NT2/D1 (cell line): ENCODE data around the gene OPN5.

Experiments
- DNase-seq: peaks from one replicate; pipeline ENCODE4 v3.0.0-alpha.2; 2011; ENCODE audit warnings: low read depth, low spot score
- H3K27me3 ChIP-seq: 2 replicates; pipeline ENCODE4 v1.6.0; 2011; ENCODE audit warnings: mild to moderate bottlenecking; ENCODE audit not compliant: insufficient read length, insufficient read depth
- H3K36me3 ChIP-seq: 2 replicates; pipeline ENCODE4 v1.6.1; 2011; ENCODE audit warnings: mild to moderate bottlenecking, low read length, mixed read lengths; ENCODE audit not compliant: insufficient read depth, insufficient read length
- H3K4me1 ChIP-seq: 2 replicates; pipeline ENCODE4 v1.5.1; 2011; ENCODE audit not compliant: insufficient read depth, insufficient read length
- H3K4me3 ChIP-seq: 2 replicates; pipeline ENCODE4 v1.5.1; 2011; ENCODE audit warnings: low read depth; ENCODE audit not compliant: insufficient read length
- H3K9ac ChIP-seq: 2 replicates; pipeline ENCODE4 v1.6.0; 2011; ENCODE audit warnings: low read depth; ENCODE audit not compliant: insufficient read length
- H3K9me3 ChIP-seq: 2 replicates; pipeline ENCODE4 v1.5.1; 2011; ENCODE audit warnings: mild to moderate bottlenecking, low read length; ENCODE audit not compliant: insufficient read depth
- SUZ12 ChIP-seq: IDR thresholded peaks from 2 replicates; pipeline ENCODE4 v1.6.1; 2011; ENCODE audit not compliant: insufficient read length, insufficient read depth; ENCODE audit errors: extremely low read depth
- YY1 ChIP-seq: IDR thresholded peaks from 2 replicates; pipeline ENCODE4 v1.6.1; 2011; ENCODE audit not compliant: insufficient read length, insufficient read depth
- ZNF274 ChIP-seq: IDR thresholded peaks from 2 replicates; pipeline ENCODE4 v1.6.1; 2011; ENCODE audit warnings: mild to moderate bottlenecking, low read depth, low read length

The OPN5 gene

GRCh38 chr6:47839645-47840044, 57.8 kb downstream of the OPN5 start:
- H3K9me3 ChIP-seq, result no peaks in the 10 kb centered on the region
- no peaks in the 10 kb centered on the region for H3K27me3 ChIP-seq
- H3K9ac ChIP-seq, result no peak overlapping the region
- no peak for DNase-seq
- H3K4me3 ChIP-seq, result no peak overlapping the region
- TF ChIP-seq YY1 (no peak), ZNF274 (no peak), SUZ12 (no peak)
- no peaks in the 10 kb centered on the region for H3K4me1 ChIP-seq
- no peaks in the 10 kb centered on the region for H3K36me3 ChIP-seq

GRCh38 chr6:47844881-47845280, 63.0 kb downstream of the OPN5 start:
- Histone ChIP-seq H3K4me3 (no peak overlapping the region), H3K4me1 (no peaks in the 10 kb centered on the region), H3K9me3 (no peaks in the 10 kb centered on the region), H3K36me3 (no peaks in the 10 kb centered on the region), H3K27me3 (no peaks in the 10 kb centered on the region), H3K9ac (no peak overlapping the region)
- TF ChIP-seq SUZ12 (no peak), YY1 (no peak), ZNF274 (no peak)
- DNase-seq, result no peak

GRCh38 chr6:47846752-47847151, 64.9 kb downstream of the OPN5 start:
- no peak for DNase-seq
- no peak overlapping the region for H3K9ac ChIP-seq
- no peaks in the 10 kb centered on the region for H3K9me3 ChIP-seq
- H3K4me1 ChIP-seq, result no peaks in the 10 kb centered on the region
- H3K36me3 ChIP-seq, result no peaks in the 10 kb centered on the region
- TF ChIP-seq YY1, result no peak
- H3K4me3 ChIP-seq, result no peak overlapping the region
- H3K27me3 ChIP-seq, result no peaks in the 10 kb centered on the region

GRCh38 chr6:47851091-47851490, 69.3 kb downstream of the OPN5 start:
- Histone ChIP-seq H3K27me3 (no peaks in the 10 kb centered on the region), H3K9me3 (no peaks in the 10 kb centered on the region), H3K36me3 (no peaks in the 10 kb centered on the region), H3K4me1 (no peaks in the 10 kb centered on the region), H3K9ac (no peak overlapping the region), H3K4me3 (no peak overlapping the region)
- TF ChIP-seq SUZ12 (no peak), YY1 (no peak), ZNF274 (no peak)
- no peak for DNase-seq

GRCh38 chr6:47852727-47853126, 70.9 kb downstream of the OPN5 start:
- no peaks in the 10 kb centered on the region for H3K4me1 ChIP-seq
- H3K9me3 ChIP-seq, result no peaks in the 10 kb centered on the region
- DNase-seq, result no peak
- H3K27me3 ChIP-seq, result no peaks in the 10 kb centered on the region
- TF ChIP-seq SUZ12, result no peak
- no peak for TF ChIP-seq YY1
- no peak for TF ChIP-seq ZNF274
- H3K9ac ChIP-seq, result no peak overlapping the region
- H3K36me3 ChIP-seq, result no peaks in the 10 kb centered on the region
- no peak overlapping the region for H3K4me3 ChIP-seq

- DNase-seq, result no peak
- TF ChIP-seq SUZ12 (no peak), ZNF274 (no peak), YY1 (no peak)
- no peaks in the 10 kb centered on the region for H3K9me3 ChIP-seq
- no peaks in the 10 kb centered on the region for H3K27me3 ChIP-seq
- no peak overlapping the region for H3K4me3 ChIP-seq
- H3K4me1 ChIP-seq, result no peaks in the 10 kb centered on the region
- no peaks in the 10 kb centered on the region for H3K36me3 ChIP-seq
- no peak overlapping the region for H3K9ac ChIP-seq
Measured at GRCh38 chr6:47853766-47854165, 71.9 kb downstream of the OPN5 start.

GRCh38 chr6:47854971-47855370, 73.1 kb downstream of the OPN5 start:
- DNase-seq, result no peak
- no peak overlapping the region for H3K4me3 ChIP-seq
- no peak overlapping the region for H3K9ac ChIP-seq
- no peaks in the 10 kb centered on the region for H3K9me3 ChIP-seq
- no peaks in the 10 kb centered on the region for H3K36me3 ChIP-seq
- H3K27me3 ChIP-seq, result no peaks in the 10 kb centered on the region
- no peaks in the 10 kb centered on the region for H3K4me1 ChIP-seq
- TF ChIP-seq SUZ12 (no peak), ZNF274 (no peak), YY1 (no peak)

- H3K4me3 ChIP-seq, result no peak overlapping the region
- no peak overlapping the region for H3K9ac ChIP-seq
- H3K27me3 ChIP-seq, result no peaks in the 10 kb centered on the region
- H3K36me3 ChIP-seq, result no peaks in the 10 kb centered on the region
- TF ChIP-seq YY1 (no peak), ZNF274 (no peak), SUZ12 (no peak)
- no peaks in the 10 kb centered on the region for H3K4me1 ChIP-seq
- DNase-seq, result no peak
- no peaks in the 10 kb centered on the region for H3K9me3 ChIP-seq
Measured at GRCh38 chr6:47859175-47859574, 77.3 kb downstream of the OPN5 start.
